WI38 (cell line): ENCODE results near the gene BEAN1.

Experiments used
- H3K4me3 ChIP-seq: 2 replicates; pipeline ENCODE4 v1.5.1; 2011; ENCODE audit warnings: low read depth, mild to moderate bottlenecking, control low read depth, low read length
- TF ChIP-seq, protein P1 (sequence below): IDR thresholded peaks from 2 replicates; pipeline ENCODE4 v1.5.1; 2012; ENCODE audit warnings: low read depth, mild to moderate bottlenecking, control low read depth, low read length

BEAN1 gene

DNA sequence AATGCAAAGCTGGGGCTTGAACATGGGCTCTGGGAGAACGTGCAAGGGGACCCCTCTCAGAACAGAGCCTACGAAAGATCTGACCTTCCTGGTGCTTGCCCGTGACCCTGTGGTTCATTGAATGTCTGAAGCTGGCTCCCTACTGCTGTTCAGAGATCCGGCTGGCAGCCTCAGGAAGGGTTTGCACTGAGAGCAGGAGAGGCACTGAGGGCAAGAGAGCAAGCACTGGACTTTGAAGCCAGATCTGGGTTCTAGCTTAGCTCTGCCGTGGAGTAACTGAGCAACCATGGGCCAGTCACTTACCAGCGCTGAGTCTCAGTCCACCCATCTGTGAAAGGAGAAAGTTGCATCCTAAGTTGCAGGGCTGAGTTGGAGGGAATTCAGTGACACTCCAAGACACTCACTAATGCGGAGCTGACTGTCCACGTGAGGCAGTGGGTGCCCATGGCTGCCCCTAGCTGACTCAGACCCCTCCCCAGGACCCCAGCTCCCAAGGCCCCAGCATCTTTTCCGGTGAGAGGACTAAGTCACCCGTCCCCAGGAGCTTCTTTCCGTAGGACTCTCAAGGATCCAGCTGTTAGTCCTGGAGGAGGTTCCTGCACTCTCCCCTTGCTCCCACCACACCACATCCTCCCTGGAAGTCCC, 41.3 kb downstream of the BEAN1 start:
- TF ChIP-seq, protein P1, sequence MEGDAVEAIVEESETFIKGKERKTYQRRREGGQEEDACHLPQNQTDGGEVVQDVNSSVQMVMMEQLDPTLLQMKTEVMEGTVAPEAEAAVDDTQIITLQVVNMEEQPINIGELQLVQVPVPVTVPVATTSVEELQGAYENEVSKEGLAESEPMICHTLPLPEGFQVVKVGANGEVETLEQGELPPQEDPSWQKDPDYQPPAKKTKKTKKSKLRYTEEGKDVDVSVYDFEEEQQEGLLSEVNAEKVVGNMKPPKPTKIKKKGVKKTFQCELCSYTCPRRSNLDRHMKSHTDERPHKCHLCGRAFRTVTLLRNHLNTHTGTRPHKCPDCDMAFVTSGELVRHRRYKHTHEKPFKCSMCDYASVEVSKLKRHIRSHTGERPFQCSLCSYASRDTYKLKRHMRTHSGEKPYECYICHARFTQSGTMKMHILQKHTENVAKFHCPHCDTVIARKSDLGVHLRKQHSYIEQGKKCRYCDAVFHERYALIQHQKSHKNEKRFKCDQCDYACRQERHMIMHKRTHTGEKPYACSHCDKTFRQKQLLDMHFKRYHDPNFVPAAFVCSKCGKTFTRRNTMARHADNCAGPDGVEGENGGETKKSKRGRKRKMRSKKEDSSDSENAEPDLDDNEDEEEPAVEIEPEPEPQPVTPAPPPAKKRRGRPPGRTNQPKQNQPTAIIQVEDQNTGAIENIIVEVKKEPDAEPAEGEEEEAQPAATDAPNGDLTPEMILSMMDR: no peak
- H3K4me3 ChIP-seq: no peak overlapping the region

DNA sequence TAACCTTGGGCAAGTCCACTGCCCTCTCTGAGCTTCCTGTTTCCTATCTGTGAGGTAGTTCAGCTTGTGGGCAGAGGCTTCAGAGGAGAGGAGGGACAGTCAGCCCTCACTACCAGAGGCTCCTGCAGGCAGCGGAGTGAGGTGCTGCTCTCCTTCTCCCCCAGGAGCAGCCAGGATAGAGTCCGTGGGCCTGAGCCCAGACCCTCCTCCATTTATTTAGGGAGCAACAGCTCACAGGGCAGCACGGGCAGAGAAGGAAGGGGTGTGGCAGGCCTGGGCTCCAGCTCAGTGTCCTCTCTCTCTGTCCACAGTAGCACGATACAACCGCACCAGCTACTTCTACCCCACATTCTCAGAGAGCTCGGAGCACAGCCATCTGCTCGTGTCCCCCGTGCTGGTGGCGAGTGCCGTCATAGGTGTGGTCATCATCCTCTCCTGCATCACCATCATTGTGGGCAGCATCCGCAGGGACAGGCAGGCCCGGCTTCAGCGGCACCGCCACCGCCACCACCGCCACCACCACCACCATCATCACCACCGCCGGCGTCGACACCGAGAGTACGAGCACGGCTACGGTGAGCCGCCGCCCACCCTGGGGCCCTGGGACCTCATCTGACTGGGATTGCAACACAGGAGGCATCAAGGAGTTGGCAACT, 42.3 kb downstream of the BEAN1 start:
- H3K4me3 ChIP-seq: no peak overlapping the region
- TF ChIP-seq, protein P1: no peak

DNA sequence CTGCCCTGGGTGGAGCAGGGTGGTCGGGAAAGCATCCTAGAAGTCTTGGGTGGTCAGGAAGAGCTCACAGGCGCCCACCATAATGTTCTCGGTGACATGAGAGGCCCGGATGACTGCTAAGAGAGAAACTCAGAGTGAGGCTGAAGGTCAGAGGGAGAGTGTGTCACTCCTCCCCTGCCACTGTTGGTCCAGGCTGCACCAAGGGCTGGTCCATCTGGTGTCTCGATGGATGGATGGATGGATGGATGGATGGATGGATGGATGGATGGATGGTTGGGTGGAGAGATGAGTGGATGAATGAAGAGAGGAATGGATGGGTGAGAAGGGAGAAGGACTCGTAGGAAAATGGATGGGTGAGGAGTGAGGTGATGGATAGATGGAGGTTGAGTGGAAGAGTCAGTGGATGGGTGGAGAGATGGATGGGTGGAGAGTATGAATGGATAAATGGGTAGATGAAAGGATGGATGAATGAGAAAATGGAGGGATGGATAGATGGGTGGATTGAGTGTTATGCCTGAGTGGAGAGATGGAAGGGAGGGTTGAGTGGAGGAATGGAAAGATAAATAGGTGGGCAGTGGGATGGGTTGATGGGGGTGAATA, 43.0 kb downstream of the BEAN1 start:
- TF ChIP-seq, protein P1: no peak
- no peak overlapping the region for H3K4me3 ChIP-seq

DNA sequence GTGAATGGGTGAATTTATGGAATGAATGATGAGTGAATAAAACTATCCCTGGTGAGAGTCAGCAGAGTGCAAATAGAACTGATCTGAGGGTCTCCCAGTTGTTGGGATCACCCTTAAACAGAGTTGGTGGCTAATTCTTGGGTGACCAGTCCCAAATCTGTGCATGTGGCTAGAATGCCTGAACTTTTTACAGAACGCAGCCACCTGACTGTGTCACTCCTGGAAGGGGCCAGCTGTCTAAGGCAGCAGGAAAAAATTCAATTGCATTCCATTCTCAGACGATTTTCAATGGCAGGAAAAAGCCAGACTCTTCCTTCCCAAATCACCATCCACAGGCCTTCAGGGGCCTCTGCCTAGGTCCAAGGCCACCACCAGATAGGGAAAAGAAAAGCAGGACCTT, 43.5 kb downstream of the BEAN1 start:
- TF ChIP-seq, protein P1: no peak

DNA sequence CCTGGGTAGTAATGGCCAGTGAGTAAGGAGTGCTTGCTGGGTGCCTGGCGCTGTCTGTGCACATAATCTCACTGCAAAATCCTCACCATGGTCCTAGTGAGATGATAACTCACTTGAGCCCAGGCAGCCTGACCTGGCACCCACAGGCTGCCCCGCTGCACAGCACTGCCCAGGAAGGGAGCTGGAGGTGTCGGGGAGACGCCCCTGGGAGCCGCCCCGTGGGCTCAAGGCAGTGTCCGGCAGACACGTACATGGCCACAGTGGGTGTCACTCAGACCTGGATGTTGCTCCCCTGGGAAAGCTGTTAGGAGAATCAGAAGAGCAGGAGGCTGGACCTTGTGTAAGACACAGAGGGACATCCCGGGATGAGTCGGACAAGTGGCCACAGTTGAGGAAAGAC, 44.2 kb downstream of the BEAN1 start:
- H3K4me3 ChIP-seq: no peak overlapping the region
- TF ChIP-seq, protein P1: no peak

More for the DNA sequence above, 43.5 kb downstream of the BEAN1 start:
- no peak overlapping the region for H3K4me3 ChIP-seq

DNA sequence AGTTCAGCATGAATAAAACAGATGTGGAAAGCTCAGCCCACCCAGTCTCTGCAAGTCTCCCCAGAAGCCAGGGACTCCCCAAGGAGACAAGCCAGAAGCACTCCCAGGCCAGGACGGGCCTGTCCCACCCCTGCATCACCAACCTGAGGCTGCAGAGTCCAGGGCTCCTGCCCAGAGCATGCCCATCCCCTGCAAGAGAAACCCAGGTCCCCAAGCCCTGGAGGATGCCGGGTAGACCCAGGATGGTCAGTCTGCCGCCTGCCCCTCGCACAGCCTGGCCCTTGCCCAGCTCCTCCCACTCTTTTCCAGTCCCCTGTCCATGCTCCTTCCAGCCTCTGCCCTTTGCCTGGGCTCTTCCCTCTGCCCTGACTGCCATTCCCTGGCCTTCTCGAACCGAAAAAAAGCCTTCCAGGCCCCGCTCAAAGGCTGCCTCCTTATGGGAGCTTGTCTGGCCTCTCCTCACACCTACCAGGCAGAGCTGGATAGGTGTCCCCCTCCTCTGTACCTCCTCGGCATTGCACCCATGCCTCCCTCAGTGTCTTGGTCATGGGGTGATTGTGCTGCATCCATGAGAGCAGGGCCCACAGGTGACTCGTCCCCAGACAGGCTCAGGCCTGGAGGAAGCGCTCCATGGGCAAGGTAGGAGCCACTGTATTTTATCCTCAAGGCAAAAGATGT, 44.8 kb downstream of the BEAN1 start:
- TF ChIP-seq, protein P1: no peak
- no peak overlapping the region for H3K4me3 ChIP-seq
